Keratinocyte (primary cell): ENCODE results near the gene ZNF407. TPM values are rescaled to one million over a fixed set of nuclear protein-coding genes. Genes with fewer than 3 reads are reported as not detected.

Experiments
- DNase-seq: peaks from one replicate; pipeline ENCODE4 v3.0.0-alpha.2; 2011; ENCODE audit warnings: low read depth, missing footprints, low spot score
- FAIRE-seq: peaks from 2 replicates; lab custom pipeline; 2011; peaks lifted over from hg19 to GRCh38; lab: Jason Lieb, UNC
- H2AFZ ChIP-seq: 2 replicates; pipeline ENCODE4 v1.6.0; 2012; ENCODE audit warnings: low read length, control low read depth, inconsistent platforms; ENCODE audit not compliant: control insufficient read depth
- H3K27ac ChIP-seq: 2 replicates; pipeline ENCODE4 v1.5.1; 2011; ENCODE audit warnings: low read length; ENCODE audit not compliant: control insufficient read depth, insufficient read depth
- H3K27me3 ChIP-seq: 3 replicates; pipeline ENCODE4 v1.6.0; 2011; ENCODE audit warnings: low read length; ENCODE audit not compliant: control insufficient read depth, insufficient read depth; ENCODE audit errors: extremely low read depth
- H3K36me3 ChIP-seq, 2 experiments: 2 replicates in 1 of 2; 3 replicates in 1 of 2; pipeline ENCODE4 v1.5.1; 2011; ENCODE audit warnings: low read length in 2 of 2, mild to moderate bottlenecking in 1 of 2; ENCODE audit not compliant: control insufficient read depth in 2 of 2, insufficient read depth in 2 of 2; ENCODE audit errors: extremely low read depth in 1 of 2
- H3K4me1 ChIP-seq: 3 replicates; pipeline ENCODE4 v1.5.1; 2011; ENCODE audit warnings: low read length; ENCODE audit not compliant: control insufficient read depth, insufficient read depth; ENCODE audit errors: extremely low read depth
- H3K4me2 ChIP-seq: 3 replicates; pipeline ENCODE4 v1.6.0; 2011; ENCODE audit warnings: low read depth, low read length; ENCODE audit not compliant: control insufficient read depth, insufficient read depth; ENCODE audit errors: extremely low read depth
- H3K4me3 ChIP-seq, 3 experiments: fragments of 200-600 bp in 1 of 3; sonication (generic) in 1 of 3; 2 replicates in 2 of 3; 3 replicates in 1 of 3; pipeline ENCODE4 v1.5.1; 2011 to 2016; ENCODE audit warnings: low read length in 3 of 3, mild to moderate bottlenecking in 3 of 3, control low read depth in 2 of 3, inconsistent platforms in 1 of 3, low read depth in 1 of 3, mixed read lengths in 1 of 3, mixed run types in 1 of 3, moderate library complexity in 1 of 3; ENCODE audit not compliant: control insufficient read depth in 2 of 3, insufficient read depth in 2 of 3; ENCODE audit errors: extremely low read depth in 1 of 3
- H3K79me2 ChIP-seq: 2 replicates; pipeline ENCODE4 v1.6.0; 2012; ENCODE audit warnings: low read length; ENCODE audit not compliant: control insufficient read depth, insufficient read depth
- H3K9ac ChIP-seq: 3 replicates; pipeline ENCODE4 v1.6.0; 2011; ENCODE audit warnings: low read length; ENCODE audit not compliant: control insufficient read depth, insufficient read depth; ENCODE audit errors: extremely low read depth
- H3K9me1 ChIP-seq: 3 replicates; pipeline ENCODE4 v1.6.0; 2011; ENCODE audit warnings: low read length; ENCODE audit not compliant: control insufficient read depth, insufficient read depth; ENCODE audit errors: extremely low read depth
- H3K9me3 ChIP-seq: 2 replicates; pipeline ENCODE4 v1.5.1; 2012; ENCODE audit warnings: low read depth, low read length; ENCODE audit not compliant: control insufficient read depth
- H4K20me1 ChIP-seq: 3 replicates; pipeline ENCODE4 v1.6.0; 2011; ENCODE audit warnings: low read length; ENCODE audit not compliant: control insufficient read depth, insufficient read depth; ENCODE audit errors: extremely low read depth
- CTCF ChIP-seq, 3 experiments: IDR thresholded peaks in 1 of 3; conservative IDR thresholded peaks in 1 of 3; optimal IDR thresholded peaks in 1 of 3; 2 replicates in 2 of 3; 3 replicates in 1 of 3; pipeline versions ENCODE3 to v1.5.1; 2011; ENCODE audit warnings: low read length in 3 of 3, mild to moderate bottlenecking in 3 of 3, moderate library complexity in 2 of 3, control low read depth in 1 of 3, inconsistent platforms in 1 of 3; ENCODE audit not compliant: insufficient read depth in 2 of 3; ENCODE audit errors: extremely low read depth in 1 of 3
- EZH2 ChIP-seq: IDR thresholded peaks from one replicate; pipeline ENCODE4 v1.6.1; 2012; ENCODE audit warnings: inconsistent platforms, mild to moderate bottlenecking, low read length, moderate library complexity
- dilution Hi-C: fragments of 300-500 bp; cut with MboI; formaldehyde crosslinking; loops from one replicate; pipeline ENCODE4 v1.7.0; 2020; ENCODE audit warnings: low sequenced_read_pairs; ENCODE audit not compliant: extremely low pct_ligation_motif_present
- polyA plus RNA-seq, 5 experiments: library from polyadenylated mRNA; depleted of rRNA in 3 of 5; stranded (reverse) in 3 of 5; stranded (forward) in 1 of 5; unstranded in 1 of 5; fragments of >200 nt; gene quantifications; 1 replicate in 1 of 5; 2 replicates in 3 of 5; 3 replicates in 1 of 5; pipeline versions ENCODE4 v1.2.1 to v1.2.3, GENCODE V29; 2011 to 2012; ENCODE audit warnings: missing spikeins in 2 of 5, low read depth in 1 of 5, low replicate concordance in 1 of 5

Gene ZNF407
- polyA plus RNA-seq, 1 donor (not counting 4 experiments of a cell fraction or from before 2014, with no cell fraction given): 3.8 TPM

- H3K36me3 ChIP-seq: peaks cover 0 to 1% of the 10 kb centered on the region in 2 experiments
- H3K4me1 ChIP-seq: peaks cover 2% of the 10 kb centered on the region
- no peak overlapping the region for H3K27ac ChIP-seq
- H3K79me2 ChIP-seq: peaks cover 62% of the 10 kb centered on the region
- dilution Hi-C loops: no loop called here
- H4K20me1 ChIP-seq: no peaks in the 10 kb centered on the region
- H3K4me3 ChIP-seq: no peak overlapping the region
- H2AFZ ChIP-seq: no peak overlapping the region
- DNase-seq (no peak), FAIRE-seq (no peak)
- TF ChIP-seq CTCF (optimal IDR thresholded peaks at IDR 0.05 in 1 of 3, IDR thresholded peaks at IDR 0.05 in 1 of 3, conservative IDR thresholded peaks at IDR 0.05 in 1 of 3; ENCODE audit: extremely low read depth in 1 of 3, insufficient read depth in 2 of 3, low read length in 3 of 3) (no peak), EZH2 (no peak)
- no peaks in the 10 kb centered on the region for H3K9me3 ChIP-seq
- no peak overlapping the region for H3K9ac ChIP-seq
- H3K27me3 ChIP-seq: no peaks in the 10 kb centered on the region
- no peaks in the 10 kb centered on the region for H3K9me1 ChIP-seq
- H3K4me2 ChIP-seq: no peak overlapping the region
Measured at GRCh38 chr18:74604361-74604760, 6.7 kb downstream of the ZNF407 start.

- Histone ChIP-seq H3K4me1 (peaks cover 2% of the 10 kb centered on the region), H3K9me1 (no peaks in the 10 kb centered on the region), H3K4me2 (no peak overlapping the region), H3K9ac (no peak overlapping the region), H2AFZ (no peak overlapping the region), H3K36me3 (peaks cover 0 to 1% of the 10 kb centered on the region in 2 experiments), H3K4me3 (no peak overlapping the region), H3K79me2 (peaks cover 59% of the 10 kb centered on the region), H3K27me3 (no peaks in the 10 kb centered on the region), H4K20me1 (no peaks in the 10 kb centered on the region), H3K9me3 (no peaks in the 10 kb centered on the region), H3K27ac (no peak overlapping the region)
- dilution Hi-C loops: no loop called here
- DNase-seq (no peak), FAIRE-seq (no peak)
- TF ChIP-seq CTCF (optimal IDR thresholded peaks at IDR 0.05 in 1 of 3, IDR thresholded peaks at IDR 0.05 in 1 of 3, conservative IDR thresholded peaks at IDR 0.05 in 1 of 3; ENCODE audit: extremely low read depth in 1 of 3, insufficient read depth in 2 of 3, low read length in 3 of 3) (no peak), EZH2 (no peak)
Measured at GRCh38 chr18:74604774-74605173, 7.1 kb downstream of the ZNF407 start.
